HUES48 (cell line): ENCODE results near the gene TCFL5.

ENCODE experiments used
- H3K27ac ChIP-seq: one replicate; pipeline ENCODE4 v1.7.0; 2013; ENCODE audit warnings: low read depth, low read length, inconsistent platforms
- H3K27me3 ChIP-seq: 2 replicates; pipeline ENCODE4 v1.6.1; 2013; ENCODE audit warnings: mild to moderate bottlenecking, low read length; ENCODE audit not compliant: control insufficient read depth, insufficient read depth
- H3K36me3 ChIP-seq: 2 replicates; pipeline ENCODE4 v1.6.1; 2013; ENCODE audit warnings: low read length; ENCODE audit not compliant: control insufficient read depth, insufficient read depth
- H3K4me1 ChIP-seq: 2 replicates; pipeline ENCODE4 v1.6.1; 2013; ENCODE audit warnings: mild to moderate bottlenecking, low read length; ENCODE audit not compliant: control insufficient read depth, insufficient read depth
- H3K4me3 ChIP-seq: 2 replicates; pipeline ENCODE4 v1.5.1; 2013; ENCODE audit warnings: mild to moderate bottlenecking, low read depth, low read length
- H3K9ac ChIP-seq: 2 replicates; pipeline ENCODE4 v1.6.1; 2013; ENCODE audit warnings: mild to moderate bottlenecking, low read depth, low read length, moderate library complexity
- H3K9me3 ChIP-seq: 2 replicates; pipeline ENCODE4 v1.6.1; 2013; ENCODE audit warnings: low read length; ENCODE audit not compliant: control insufficient read depth, insufficient read depth

TCFL5 gene

GRCh38 chr20:62817975-62818591 is 43.5 kb downstream of the TCFL5 start:
- H3K9ac ChIP-seq: no peak overlapping the region
- peaks cover 11% of the 10 kb centered on the region for H3K36me3 ChIP-seq
- H3K4me3 ChIP-seq: peak overlapping the region; percentile 54; the same call in 1 of the 2 replicates
- peaks cover 9% of the 10 kb centered on the region for H3K27me3 ChIP-seq
- peaks cover 14% of the 10 kb centered on the region; the same call in 1 of the 2 replicates for H3K4me1 ChIP-seq
- no peaks in the 10 kb centered on the region for H3K9me3 ChIP-seq
- no peak overlapping the region for H3K27ac ChIP-seq

GRCh38 chr20:62816884-62817873 is 44.4 kb downstream of the TCFL5 start, which contains the start of gene COL9A3:
COL9A3 (plus strand) TSS chr20:62817050; CDS start chr20:62817065, 15 bp downstream.
- Histone ChIP-seq H3K27ac (peak within 1 kb of the TSS; percentile 66), H3K27me3 (peaks cover 9% of the 10 kb centered on the region), H3K9ac (peak within 1 kb of the TSS; percentile 65), H3K36me3 (peaks cover 18% of the 10 kb centered on the region), H3K4me3 (peak within 1 kb of the TSS; percentile 68), H3K9me3 (no peaks in the 10 kb centered on the region), H3K4me1 (peaks cover 13% of the 10 kb centered on the region; the same call in 1 of the 2 replicates)

- peak overlapping the region; percentile 66 for H3K27ac ChIP-seq
- H3K27me3 ChIP-seq: peaks cover 9% of the 10 kb centered on the region
- peaks cover 13% of the 10 kb centered on the region; the same call in 1 of the 2 replicates for H3K4me1 ChIP-seq
- peak overlapping the region; percentile 48 for H3K9ac ChIP-seq
- H3K4me3 ChIP-seq: peak overlapping the region; percentile 68
- H3K36me3 ChIP-seq: peaks cover 28% of the 10 kb centered on the region
- no peaks in the 10 kb centered on the region for H3K9me3 ChIP-seq
These were observed 45.4 kb downstream of the TCFL5 start for GRCh38 chr20:62816031-62816883.

- peak overlapping the region; percentile 66 for H3K27ac ChIP-seq
- H3K4me3 ChIP-seq: peak overlapping the region; percentile 68
- H3K27me3 ChIP-seq: peaks cover 9% of the 10 kb centered on the region
- no peak overlapping the region for H3K9ac ChIP-seq
- peaks cover 34% of the 10 kb centered on the region for H3K36me3 ChIP-seq
- H3K9me3 ChIP-seq: no peaks in the 10 kb centered on the region
- peaks cover 13% of the 10 kb centered on the region; the same call in 1 of the 2 replicates for H3K4me1 ChIP-seq
These were observed 46.3 kb downstream of the TCFL5 start for GRCh38 chr20:62815066-62815991.

GRCh38 chr20:62814709-62815065 is 46.9 kb downstream of the TCFL5 start:
- peaks cover 9% of the 10 kb centered on the region for H3K27me3 ChIP-seq
- H3K9ac ChIP-seq: no peak overlapping the region
- H3K27ac ChIP-seq: no peak overlapping the region
- H3K36me3 ChIP-seq: peaks cover 34% of the 10 kb centered on the region
- peaks cover 13% of the 10 kb centered on the region; the same call in 1 of the 2 replicates for H3K4me1 ChIP-seq
- no peak overlapping the region for H3K4me3 ChIP-seq
- H3K9me3 ChIP-seq: no peaks in the 10 kb centered on the region

- H3K9ac ChIP-seq: no peak overlapping the region
- H3K27ac ChIP-seq: no peak overlapping the region
- H3K27me3 ChIP-seq: peaks cover 9% of the 10 kb centered on the region
- peaks cover 37% of the 10 kb centered on the region for H3K36me3 ChIP-seq
- peaks cover 13% of the 10 kb centered on the region; the same call in 1 of the 2 replicates for H3K4me1 ChIP-seq
- H3K4me3 ChIP-seq: no peak overlapping the region
- H3K9me3 ChIP-seq: no peaks in the 10 kb centered on the region
These were observed 47.4 kb downstream of the TCFL5 start for GRCh38 chr20:62814060-62814708.

GRCh38 chr20:62813588-62813987 is 48.0 kb downstream of the TCFL5 start:
- Histone ChIP-seq H3K27me3 (peaks cover 9% of the 10 kb centered on the region), H3K27ac (no peak overlapping the region), H3K9ac (no peak overlapping the region), H3K36me3 (peaks cover 41% of the 10 kb centered on the region), H3K4me1 (peaks cover 13% of the 10 kb centered on the region; the same call in 1 of the 2 replicates), H3K9me3 (no peaks in the 10 kb centered on the region), H3K4me3 (no peak overlapping the region)

- Histone ChIP-seq H3K27me3 (peaks cover 9% of the 10 kb centered on the region), H3K36me3 (peaks cover 45% of the 10 kb centered on the region), H3K9me3 (no peaks in the 10 kb centered on the region), H3K9ac (no peak overlapping the region), H3K27ac (no peak overlapping the region), H3K4me3 (no peak overlapping the region), H3K4me1 (peaks cover 10% of the 10 kb centered on the region; the same call in 1 of the 2 replicates)
These were observed 48.8 kb downstream of the TCFL5 start for GRCh38 chr20:62812907-62813200.

- Histone ChIP-seq H3K9ac (no peak overlapping the region), H3K36me3 (peaks cover 48% of the 10 kb centered on the region), H3K4me1 (peaks cover 9% of the 10 kb centered on the region; the same call in 1 of the 2 replicates), H3K27me3 (peaks cover 6% of the 10 kb centered on the region), H3K9me3 (no peaks in the 10 kb centered on the region), H3K4me3 (no peak overlapping the region), H3K27ac (no peak overlapping the region)
These were observed 49.3 kb downstream of the TCFL5 start for GRCh38 chr20:62812181-62812906.
